HK-2 (cell line): ENCODE data around the gene SAFB.
A peak's percentile ranks its signal among the peaks of the same experiment; 100 is the strongest.

Source experiments
- DNase-seq: peaks from one replicate; pipeline ENCODE4 v3.0.0-alpha.2; 2018; ENCODE audit not compliant: unreplicated experiment

Gene SAFB

GRCh38 chr19:5622465-5623396 lies at the start of gene SAFB, which contains the start of gene SAFB2:
TSS of gene SAFB (plus strand) at chr19:5623083. CDS start at chr19:5623206, 123 bp downstream.
TSS of gene SAFB2 (minus strand) at chr19:5622776. CDS start at chr19:5622715, 61 bp downstream.
- peak; percentile 99 for DNase-seq

GRCh38 chr19:5575590-5575989 lies 47.3 kb upstream of the SAFB start:
- DNase-seq: no peak

GRCh38 chr19:5578097-5578846 lies 44.6 kb upstream of the SAFB start:
- DNase-seq: peak; percentile 69

GRCh38 chr19:5579286-5579685 lies 43.6 kb upstream of the SAFB start:
- DNase-seq: no peak

GRCh38 chr19:5579697-5580096 lies 43.2 kb upstream of the SAFB start:
- no peak for DNase-seq

GRCh38 chr19:5580161-5580571 lies 42.7 kb upstream of the SAFB start:
- DNase-seq: no peak

GRCh38 chr19:5585461-5586299 lies 37.2 kb upstream of the SAFB start:
- DNase-seq: no peak

- no peak for DNase-seq
Observed at GRCh38 chr19:5586300-5587070, 36.4 kb upstream of the SAFB start.

GRCh38 chr19:5587071-5587455 lies 35.8 kb upstream of the SAFB start:
- no peak for DNase-seq

- no peak for DNase-seq
Observed at GRCh38 chr19:5587661-5588060, 35.2 kb upstream of the SAFB start.

GRCh38 chr19:5588441-5588840 lies 34.4 kb upstream of the SAFB start:
- DNase-seq: no peak

GRCh38 chr19:5588906-5589676 lies 33.8 kb upstream of the SAFB start:
- DNase-seq: no peak

GRCh38 chr19:5590151-5590864 lies 32.6 kb upstream of the SAFB start:
- no peak for DNase-seq

GRCh38 chr19:5590865-5591154 lies 32.1 kb upstream of the SAFB start:
- DNase-seq: no peak

GRCh38 chr19:5591476-5591875 lies 31.4 kb upstream of the SAFB start:
- DNase-seq: no peak

- no peak for DNase-seq
Observed at GRCh38 chr19:5592531-5593342, 30.1 kb upstream of the SAFB start.

GRCh38 chr19:5593343-5594255 lies 29.3 kb upstream of the SAFB start:
- DNase-seq: no peak

GRCh38 chr19:5594521-5594950 lies 28.3 kb upstream of the SAFB start:
- DNase-seq: no peak
